Activated CD4-positive, alpha-beta T cell treated with anti-CD3 and anti-CD28 coated beads for 4 hours (primary cell): ENCODE measurements around the gene KRTAP9-3.
"Not testable (repeated sequence)": the region's sequence is repeated elsewhere in the genome, so short reads cannot be mapped to it uniquely, and the experiment has no call there.

Experiments
- DNase-seq, 2 donors: peaks; one replicate each; pipeline ENCODE4 v3.0.0-alpha.2; 2020

The KRTAP9-3 gene

GRCh38 chr17:41232399-41233105, at the start of gene KRTAP9-3:
TSS of gene KRTAP9-3 (plus strand) at chr17:41232449. CDS start at chr17:41232502, 53 bp downstream.
- not testable (repeated sequence) for DNase-seq

- DNase-seq: no peak
These were observed 47.7 kb upstream of the KRTAP9-3 start, which contains the start of gene KRTAP4-1 for GRCh38 chr17:41184480-41184961. TSS of gene KRTAP4-1 (minus strand) at chr17:41184911. CDS start at chr17:41184854, 57 bp downstream.

- DNase-seq: no peak
These were observed 47.2 kb upstream of the KRTAP9-3 start for GRCh38 chr17:41185001-41185400.

GRCh38 chr17:41186872-41187271, 45.4 kb upstream of the KRTAP9-3 start:
- DNase-seq: no peak

GRCh38 chr17:41189837-41190318, 42.4 kb upstream of the KRTAP9-3 start, which contains the start of gene KRTAP9-1:
TSS of gene KRTAP9-1 (plus strand) at chr17:41189887. CDS start at chr17:41189887, 0 bp downstream.
- DNase-seq: not testable (repeated sequence)

GRCh38 chr17:41190328-41190727, 41.9 kb upstream of the KRTAP9-3 start:
- DNase-seq: no peak

- DNase-seq: no peak
These were observed 36.2 kb upstream of the KRTAP9-3 start for GRCh38 chr17:41196068-41196467.

GRCh38 chr17:41199421-41200078, 32.7 kb upstream of the KRTAP9-3 start:
- no peak for DNase-seq

GRCh38 chr17:41211845-41212466, 20.3 kb upstream of the KRTAP9-3 start:
- no peak for DNase-seq

GRCh38 chr17:41212524-41213169, 19.6 kb upstream of the KRTAP9-3 start:
- no peak for DNase-seq

- DNase-seq: no peak
These were observed 16.6 kb upstream of the KRTAP9-3 start for GRCh38 chr17:41215681-41216080.

- no peak for DNase-seq
These were observed 8.4 kb upstream of the KRTAP9-3 start for GRCh38 chr17:41223821-41224220.

- no peak for DNase-seq
These were observed 6.2 kb upstream of the KRTAP9-3 start for GRCh38 chr17:41226051-41226450.

GRCh38 chr17:41226598-41227095, 5.6 kb upstream of the KRTAP9-3 start, which contains the start of gene KRTAP9-2:
TSS of gene KRTAP9-2 (plus strand) at chr17:41226648. CDS start at chr17:41226655, 7 bp downstream.
- not testable (repeated sequence) for DNase-seq

- no peak for DNase-seq
These were observed 2.2 kb upstream of the KRTAP9-3 start for GRCh38 chr17:41230094-41230493.

GRCh38 chr17:41231731-41232130, 518 bp upstream of the KRTAP9-3 start:
- no peak for DNase-seq

GRCh38 chr17:41237116-41237515, 4.9 kb downstream of the KRTAP9-3 start:
- DNase-seq: not testable (repeated sequence)

- not testable (repeated sequence) for DNase-seq
These were observed 5.7 kb downstream of the KRTAP9-3 start, which contains the start of gene KRTAP9-8 for GRCh38 chr17:41237949-41238437. TSS of gene KRTAP9-8 (plus strand) at chr17:41237999. CDS start at chr17:41238052, 53 bp downstream.

- DNase-seq: not testable (repeated sequence)
These were observed 14.9 kb downstream of the KRTAP9-3 start for GRCh38 chr17:41246995-41247787.

GRCh38 chr17:41249637-41250240, 17.5 kb downstream of the KRTAP9-3 start, which contains the start of gene KRTAP9-4:
TSS of gene KRTAP9-4 (plus strand) at chr17:41249687. CDS start at chr17:41249721, 34 bp downstream.
- DNase-seq: not testable (repeated sequence)

- no peak for DNase-seq
These were observed 19.0 kb downstream of the KRTAP9-3 start for GRCh38 chr17:41251261-41251660.
